ENCODE measurements around the gene UBASH3B.

The UBASH3B gene

GRCh38 chr11:122737951-122738693 is 82.6 kb downstream of the UBASH3B start:
- H3K4me3 Mint-ChIP-seq, result no peak overlapping the region
- ATAC-seq, result no peak
- no peaks in the 10 kb centered on the region for H3K36me3 Mint-ChIP-seq
- no peaks in the 10 kb centered on the region for H3K9me3 Mint-ChIP-seq
- no peak overlapping the region for H3K27ac Mint-ChIP-seq
- no peaks in the 10 kb centered on the region for H3K27me3 Mint-ChIP-seq
- H3K4me1 Mint-ChIP-seq, result no peaks in the 10 kb centered on the region

GRCh38 chr11:122741613-122742300 is 86.2 kb downstream of the UBASH3B start:
- H3K27ac Mint-ChIP-seq, result no peak overlapping the region
- no peak overlapping the region for H3K4me3 Mint-ChIP-seq
- no peak for ATAC-seq

DNA sequence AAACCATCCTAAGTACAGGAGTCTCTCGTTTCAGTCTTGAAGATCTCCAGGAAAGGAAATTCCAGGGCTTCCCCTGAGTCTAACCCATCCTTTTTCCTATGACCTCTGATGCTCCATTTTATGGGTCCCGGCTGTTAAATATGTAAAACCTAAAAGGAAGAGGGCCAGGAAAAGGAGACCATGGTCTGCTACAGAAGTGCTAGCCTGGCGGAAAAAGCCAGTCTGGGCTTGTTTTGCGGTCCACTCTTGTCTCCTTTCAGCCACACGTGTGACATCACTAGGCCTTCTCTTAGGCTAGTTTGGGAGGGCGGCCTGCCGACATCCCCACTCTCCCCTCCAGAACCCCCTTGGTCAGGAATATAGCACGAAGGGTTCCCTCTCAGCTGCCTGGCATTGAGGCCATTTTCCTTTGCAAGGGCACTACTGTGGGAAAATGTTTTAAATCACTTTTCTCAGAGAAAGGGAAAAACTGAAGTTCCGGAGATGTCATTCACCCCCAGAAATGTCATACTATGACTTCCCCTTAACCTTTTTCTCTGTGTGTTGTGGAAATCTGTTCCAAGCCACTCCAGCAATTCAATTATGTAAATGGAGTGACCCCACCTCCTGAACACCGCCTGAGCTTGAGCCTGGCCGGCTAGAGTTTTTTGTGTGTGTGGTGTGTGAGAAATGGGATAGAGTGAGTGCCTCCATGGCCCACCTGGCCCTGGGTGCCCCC is 86.9 kb downstream of the UBASH3B start:
- Mint-ChIP-seq H3K36me3 (no peaks in the 10 kb centered on the region), H3K27ac (no peak overlapping the region), H3K9me3 (no peaks in the 10 kb centered on the region), H3K4me3 (no peak overlapping the region), H3K27me3 (no peaks in the 10 kb centered on the region), H3K4me1 (no peaks in the 10 kb centered on the region)
- no peak for ATAC-seq

More at GRCh38 chr11:122741613-122742300, 86.2 kb downstream of the UBASH3B start:
- no peaks in the 10 kb centered on the region for H3K9me3 Mint-ChIP-seq
- no peaks in the 10 kb centered on the region for H3K27me3 Mint-ChIP-seq
- no peaks in the 10 kb centered on the region for H3K4me1 Mint-ChIP-seq
- no peaks in the 10 kb centered on the region for H3K36me3 Mint-ChIP-seq

DNA sequence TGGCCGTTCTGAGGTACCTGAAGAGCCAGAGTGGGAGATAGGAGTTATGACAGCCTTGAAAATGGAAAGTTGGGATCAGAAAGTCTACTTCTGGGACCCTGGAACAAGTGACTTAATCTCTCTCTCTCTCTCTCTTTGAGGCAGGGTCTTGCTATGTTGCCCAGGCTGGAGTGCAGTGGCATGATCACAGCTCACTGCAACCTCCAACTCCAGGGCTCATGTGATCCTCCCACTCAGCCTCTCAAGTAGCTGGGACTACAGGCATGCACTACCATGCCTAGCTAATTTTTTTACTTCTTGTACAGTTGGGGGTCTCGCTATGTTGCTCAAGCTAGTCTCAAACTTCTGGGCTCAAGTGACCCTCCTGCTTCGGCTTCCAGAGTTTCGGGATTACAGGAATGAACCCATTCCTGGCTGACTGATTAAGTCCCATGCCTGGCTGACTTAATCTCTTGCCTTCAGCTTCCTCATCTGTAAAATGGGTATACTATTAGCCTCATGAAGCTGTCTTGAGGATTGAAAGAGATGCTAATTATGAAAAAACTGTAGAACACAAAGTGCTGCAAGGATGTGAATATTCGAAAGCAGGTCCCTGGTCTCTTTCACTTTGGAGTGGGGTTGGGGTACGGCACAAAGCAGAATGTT is 87.7 kb downstream of the UBASH3B start:
- Mint-ChIP-seq H3K4me3 (no peak overlapping the region), H3K36me3 (no peaks in the 10 kb centered on the region), H3K27ac (no peak overlapping the region), H3K4me1 (no peaks in the 10 kb centered on the region), H3K9me3 (no peaks in the 10 kb centered on the region), H3K27me3 (no peaks in the 10 kb centered on the region)
- no peak for ATAC-seq

DNA sequence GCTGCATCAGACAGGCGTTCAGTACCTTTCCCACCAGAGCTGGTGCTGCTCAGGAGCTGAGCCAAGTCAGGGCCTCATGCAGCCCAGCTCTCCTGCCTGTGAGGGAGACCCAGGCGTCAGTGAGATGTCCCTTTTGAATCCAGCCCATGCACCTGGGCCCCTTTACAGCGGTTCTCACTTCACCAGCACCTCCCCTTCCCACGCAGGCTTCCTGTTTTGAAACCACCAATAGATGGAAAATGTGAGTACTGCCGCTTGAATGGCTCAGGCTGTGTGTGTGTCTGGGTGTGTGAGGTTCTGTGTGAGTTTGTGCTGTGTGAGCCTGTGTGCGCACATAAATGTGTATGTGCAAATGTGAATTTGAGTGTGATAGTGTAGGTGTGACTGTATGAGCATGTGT is 88.4 kb downstream of the UBASH3B start:
- H3K4me3 Mint-ChIP-seq, result no peak overlapping the region
- no peaks in the 10 kb centered on the region for H3K4me1 Mint-ChIP-seq
- H3K9me3 Mint-ChIP-seq, result no peaks in the 10 kb centered on the region
- no peaks in the 10 kb centered on the region for H3K36me3 Mint-ChIP-seq
- H3K27me3 Mint-ChIP-seq, result no peaks in the 10 kb centered on the region
- ATAC-seq, result peak; percentile 79
- H3K27ac Mint-ChIP-seq, result no peak overlapping the region

- no peak for ATAC-seq
- no peaks in the 10 kb centered on the region for H3K9me3 Mint-ChIP-seq
- no peaks in the 10 kb centered on the region for H3K4me1 Mint-ChIP-seq
- H3K36me3 Mint-ChIP-seq, result no peaks in the 10 kb centered on the region
- H3K27ac Mint-ChIP-seq, result no peak overlapping the region
- no peak overlapping the region for H3K4me3 Mint-ChIP-seq
- H3K27me3 Mint-ChIP-seq, result no peaks in the 10 kb centered on the region
Measured at GRCh38 chr11:122744357-122744756, 88.8 kb downstream of the UBASH3B start.

DNA sequence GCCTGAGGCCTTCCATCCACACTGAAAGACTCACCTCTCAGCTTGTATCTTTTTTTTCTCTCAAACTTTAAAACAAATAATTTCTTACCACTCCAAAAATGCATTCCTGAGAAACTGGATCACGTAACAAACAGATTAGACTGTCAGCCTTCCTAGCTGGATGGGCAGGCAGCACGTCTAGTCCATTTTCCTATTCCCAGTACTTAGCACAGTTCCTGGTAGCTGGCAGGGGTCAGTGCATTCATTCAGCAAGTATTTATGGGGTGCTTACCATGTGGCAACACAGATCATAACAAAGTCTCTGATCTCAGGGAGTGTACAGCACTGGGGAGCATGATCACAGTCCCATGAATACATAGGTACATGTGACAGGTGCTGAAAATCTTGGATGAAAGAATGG is 89.6 kb downstream of the UBASH3B start:
- no peaks in the 10 kb centered on the region for H3K27me3 Mint-ChIP-seq
- H3K4me3 Mint-ChIP-seq, result no peak overlapping the region
- no peaks in the 10 kb centered on the region for H3K4me1 Mint-ChIP-seq
- H3K9me3 Mint-ChIP-seq, result no peaks in the 10 kb centered on the region
- no peaks in the 10 kb centered on the region for H3K36me3 Mint-ChIP-seq
- no peak overlapping the region for H3K27ac Mint-ChIP-seq
- ATAC-seq, result no peak

- ATAC-seq, result peak; percentile 91
- Mint-ChIP-seq H3K27me3 (no peaks in the 10 kb centered on the region), H3K36me3 (no peaks in the 10 kb centered on the region), H3K9me3 (no peaks in the 10 kb centered on the region), H3K4me1 (no peaks in the 10 kb centered on the region), H3K27ac (no peak overlapping the region), H3K4me3 (peak overlapping the region; percentile 10)
Measured at GRCh38 chr11:122746050-122746478, 90.5 kb downstream of the UBASH3B start.

DNA sequence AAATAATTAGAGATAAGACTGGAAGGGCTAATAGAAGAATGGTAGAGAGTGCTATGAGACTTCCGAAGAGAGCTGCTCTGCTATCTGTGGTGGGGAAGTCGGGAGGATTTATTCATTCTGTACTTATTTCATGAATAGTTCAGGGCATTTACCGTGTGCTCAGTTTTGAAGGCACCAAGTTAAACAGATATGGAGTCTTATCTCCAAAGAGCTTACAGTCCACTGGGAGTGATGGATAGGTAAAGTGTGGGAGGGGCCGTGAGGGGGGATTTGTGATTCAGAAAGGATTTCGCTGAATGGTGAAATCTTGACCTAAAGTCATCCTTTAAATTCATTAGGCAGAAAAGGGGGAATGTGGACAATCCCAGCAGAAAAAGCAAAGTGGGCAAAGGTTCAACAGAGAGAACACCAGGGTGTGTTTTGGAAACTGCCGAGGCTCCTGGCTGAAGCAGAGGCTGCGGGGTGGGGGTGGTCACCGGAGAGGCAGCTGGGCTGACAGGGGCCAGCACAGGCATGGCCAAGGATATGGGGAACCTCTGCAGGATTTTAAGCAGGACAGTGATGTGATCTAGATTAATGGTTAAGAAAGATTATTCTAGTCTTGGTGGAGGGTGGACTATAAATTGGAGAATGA is 91.2 kb downstream of the UBASH3B start:
- Mint-ChIP-seq H3K4me1 (no peaks in the 10 kb centered on the region), H3K27me3 (no peaks in the 10 kb centered on the region), H3K9me3 (no peaks in the 10 kb centered on the region), H3K27ac (no peak overlapping the region), H3K4me3 (peak overlapping the region; percentile 10), H3K36me3 (no peaks in the 10 kb centered on the region)
- no peak for ATAC-seq

- H3K27me3 Mint-ChIP-seq, result no peaks in the 10 kb centered on the region
- H3K4me1 Mint-ChIP-seq, result no peaks in the 10 kb centered on the region
- no peak overlapping the region for H3K4me3 Mint-ChIP-seq
- H3K9me3 Mint-ChIP-seq, result no peaks in the 10 kb centered on the region
- H3K36me3 Mint-ChIP-seq, result no peaks in the 10 kb centered on the region
- ATAC-seq, result no peak
- H3K27ac Mint-ChIP-seq, result no peak overlapping the region
Measured at GRCh38 chr11:122747351-122747781, 91.8 kb downstream of the UBASH3B start.

GRCh38 chr11:122749005-122749687 is 93.6 kb downstream of the UBASH3B start:
- Mint-ChIP-seq H3K4me3 (no peak overlapping the region), H3K9me3 (no peaks in the 10 kb centered on the region), H3K36me3 (no peaks in the 10 kb centered on the region), H3K27ac (no peak overlapping the region), H3K27me3 (no peaks in the 10 kb centered on the region), H3K4me1 (no peaks in the 10 kb centered on the region)
- ATAC-seq, result peak; percentile 80

GRCh38 chr11:122750049-122750448 is 94.5 kb downstream of the UBASH3B start:
- H3K4me1 Mint-ChIP-seq, result peaks cover 9% of the 10 kb centered on the region
- ATAC-seq, result no peak
- no peak overlapping the region for H3K27ac Mint-ChIP-seq
- no peak overlapping the region for H3K4me3 Mint-ChIP-seq
- H3K9me3 Mint-ChIP-seq, result no peaks in the 10 kb centered on the region
- H3K27me3 Mint-ChIP-seq, result no peaks in the 10 kb centered on the region
- H3K36me3 Mint-ChIP-seq, result no peaks in the 10 kb centered on the region

DNA sequence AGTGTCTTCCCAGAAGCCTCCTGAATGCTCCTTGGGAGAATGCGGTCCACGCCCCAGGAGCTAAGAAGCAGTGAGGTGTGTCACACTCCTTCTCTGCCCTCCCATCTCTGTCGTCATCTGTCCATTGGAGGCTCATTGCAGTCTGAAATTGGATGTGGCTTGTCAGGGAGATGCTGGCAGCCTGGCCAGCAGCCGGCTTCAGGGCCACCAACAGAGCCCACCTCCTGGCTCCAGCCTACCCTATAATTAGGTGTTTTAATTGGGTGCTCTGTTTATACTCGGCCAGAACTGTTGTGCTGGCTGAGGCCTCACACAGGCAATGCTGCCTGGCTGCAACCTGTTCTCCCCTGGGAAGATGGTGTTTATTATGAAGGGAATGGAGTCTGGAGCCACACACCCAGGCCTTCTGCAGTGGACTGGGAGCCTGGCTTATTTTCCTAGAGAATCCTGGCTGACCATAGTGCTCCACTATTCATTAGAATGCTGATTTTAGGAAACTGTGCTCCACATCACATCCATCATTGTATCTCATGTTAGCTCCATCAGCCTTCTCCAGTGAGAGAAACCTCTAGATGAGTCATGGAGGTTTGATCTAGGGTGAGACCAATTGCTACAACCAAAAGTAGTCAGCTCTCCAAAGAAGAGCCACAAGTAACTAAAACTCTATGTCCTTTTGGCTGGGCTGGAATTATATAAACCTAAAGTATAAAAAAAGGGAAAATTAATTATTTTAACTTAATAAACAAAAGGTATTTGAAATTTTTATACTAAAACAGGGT is 96.0 kb downstream of the UBASH3B start:
- Mint-ChIP-seq H3K27ac (no peak overlapping the region), H3K36me3 (no peaks in the 10 kb centered on the region)
- ATAC-seq, result no peak

GRCh38 chr11:122754028-122754427 is 98.5 kb downstream of the UBASH3B start:
- no peak overlapping the region for H3K27ac Mint-ChIP-seq
- ATAC-seq, result no peak
- no peaks in the 10 kb centered on the region for H3K9me3 Mint-ChIP-seq
- no peak overlapping the region for H3K4me3 Mint-ChIP-seq
- no peaks in the 10 kb centered on the region for H3K27me3 Mint-ChIP-seq
- no peaks in the 10 kb centered on the region for H3K36me3 Mint-ChIP-seq
- peaks cover 22% of the 10 kb centered on the region for H3K4me1 Mint-ChIP-seq

More for the DNA sequence above, 96.0 kb downstream of the UBASH3B start:
- no peaks in the 10 kb centered on the region for H3K27me3 Mint-ChIP-seq
- H3K4me3 Mint-ChIP-seq, result no peak overlapping the region
- no peaks in the 10 kb centered on the region for H3K9me3 Mint-ChIP-seq
- H3K4me1 Mint-ChIP-seq, result peaks cover 18% of the 10 kb centered on the region
